ENCODE measurements around the gene PRODH.
"Not testable (repeated sequence)": the region's sequence is repeated elsewhere in the genome, so short reads cannot be mapped to it uniquely, and the experiment has no call there.

Gene PRODH

DNA sequence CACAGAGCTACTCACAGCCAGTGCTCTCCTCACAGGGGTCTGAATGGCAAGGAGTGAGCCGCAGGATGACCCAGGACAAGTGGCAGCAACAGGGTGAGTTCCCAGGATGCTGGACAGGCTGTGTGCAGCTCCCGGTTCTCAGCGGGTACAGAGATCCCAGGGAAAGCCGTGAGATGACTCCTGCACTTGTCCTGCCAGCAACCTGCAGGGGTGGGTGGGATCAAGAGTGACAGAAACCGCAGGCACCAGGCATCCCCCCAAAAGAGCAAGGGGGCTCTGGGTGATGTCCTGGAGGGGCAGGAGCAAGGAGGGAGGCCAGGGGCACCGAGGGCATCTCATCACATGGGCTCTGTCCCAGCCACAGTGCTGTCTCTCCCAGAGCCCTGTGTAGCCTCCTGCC is 15.9 kb upstream of the PRODH start:
- DNase-seq, result no peak

DNA sequence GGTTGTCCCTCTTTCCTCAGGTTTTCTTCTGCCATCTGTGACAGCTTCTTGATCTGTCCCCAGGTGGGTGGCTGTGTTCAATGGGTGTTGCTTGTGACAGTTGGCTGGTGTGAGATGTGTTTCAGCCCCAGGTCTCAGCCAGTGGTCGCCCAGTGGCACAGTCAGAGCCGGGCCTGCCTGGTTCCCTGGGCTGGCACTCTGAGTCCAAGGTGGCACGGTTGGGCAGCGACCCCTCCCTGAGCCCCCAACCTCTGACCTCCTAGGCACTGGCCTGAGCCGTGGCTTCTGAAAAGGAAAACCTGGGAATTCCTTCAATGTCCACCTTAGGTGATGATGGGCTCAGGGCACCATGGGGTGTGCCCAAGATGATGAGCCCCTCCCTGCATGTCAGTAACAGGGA is 14.0 kb upstream of the PRODH start:
- DNase-seq, result no peak

DNA sequence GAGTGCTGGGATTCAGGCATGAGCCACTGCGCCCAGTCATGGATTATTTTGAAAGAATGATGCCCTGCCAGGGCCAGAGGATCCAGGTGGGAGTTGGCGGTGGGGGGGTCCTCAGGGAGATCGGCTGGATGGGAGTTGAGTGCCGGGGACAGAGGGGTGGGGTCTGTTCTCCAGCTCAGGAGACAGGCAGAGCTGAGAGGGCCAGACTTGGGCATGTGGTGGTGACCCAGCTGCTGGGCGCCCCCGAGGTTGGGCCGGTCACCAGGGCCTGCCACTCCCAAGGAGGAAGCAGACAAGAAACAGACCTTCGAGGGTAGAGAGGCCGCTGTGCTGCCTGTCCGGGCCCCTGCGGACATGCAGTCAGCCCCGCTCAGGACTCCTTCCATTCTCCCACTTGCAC is 11.8 kb upstream of the PRODH start:
- no peak for DNase-seq

DNA sequence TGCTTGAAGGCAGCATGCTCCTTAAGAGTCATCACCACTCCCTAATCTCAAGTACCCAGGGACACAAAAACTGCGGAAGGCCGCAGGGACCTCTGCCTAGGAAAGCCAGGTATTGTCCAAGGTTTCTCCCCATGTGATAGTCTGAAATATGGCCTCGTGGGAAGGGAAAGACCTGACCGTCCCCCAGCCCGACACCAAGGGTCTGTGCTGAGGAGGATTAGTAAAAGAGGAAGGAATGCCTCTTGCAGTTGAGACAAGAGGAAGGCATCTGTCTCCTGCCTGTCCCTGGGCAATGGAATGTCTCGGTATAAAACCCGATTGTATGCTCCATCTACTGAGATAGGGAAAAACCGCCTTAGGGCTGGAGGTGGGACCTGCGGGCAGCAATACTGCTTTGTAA is 11.0 kb upstream of the PRODH start:
- DNase-seq, result not testable (repeated sequence)

DNA sequence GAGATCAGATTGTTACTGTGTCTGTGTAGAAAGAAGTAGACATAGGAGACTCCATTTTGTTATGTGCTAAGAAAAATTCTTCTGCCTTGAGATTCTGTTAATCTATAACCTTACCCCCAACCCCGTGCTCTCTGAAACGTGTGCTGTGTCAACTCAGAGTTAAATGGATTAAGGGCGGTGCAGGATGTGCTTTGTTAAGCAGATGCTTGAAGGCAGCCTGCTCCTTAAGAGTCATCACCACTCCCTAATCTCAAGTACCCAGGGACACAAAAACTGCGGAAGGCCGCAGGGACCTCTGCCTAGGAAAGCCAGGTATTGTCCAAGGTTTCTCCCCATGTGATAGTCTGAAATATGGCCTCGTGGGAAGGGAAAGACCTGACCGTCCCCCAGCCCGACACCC is 2.6 kb upstream of the PRODH start:
- not testable (repeated sequence) for DNase-seq

DNA sequence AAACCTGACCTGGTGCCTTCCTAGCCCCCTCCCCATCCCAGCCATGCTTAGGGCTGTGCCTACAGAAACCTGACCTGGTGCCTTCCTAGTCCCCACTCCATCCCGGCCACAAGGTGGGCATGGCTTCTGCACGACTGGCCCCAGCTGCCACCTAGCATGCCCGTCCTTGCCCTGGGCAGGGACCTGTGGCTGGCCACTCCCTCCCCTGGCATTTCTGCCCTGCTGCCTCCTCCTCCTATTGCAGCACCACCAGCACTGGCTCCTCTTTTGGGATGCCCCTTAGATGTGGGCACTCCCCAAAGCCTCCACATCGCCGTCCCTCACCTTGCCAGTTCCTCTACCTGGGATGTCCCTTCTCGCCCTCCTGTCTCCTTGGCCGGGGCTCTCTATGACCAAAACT is 1.4 kb downstream of the PRODH start:
- not testable (repeated sequence) for DNase-seq

DNA sequence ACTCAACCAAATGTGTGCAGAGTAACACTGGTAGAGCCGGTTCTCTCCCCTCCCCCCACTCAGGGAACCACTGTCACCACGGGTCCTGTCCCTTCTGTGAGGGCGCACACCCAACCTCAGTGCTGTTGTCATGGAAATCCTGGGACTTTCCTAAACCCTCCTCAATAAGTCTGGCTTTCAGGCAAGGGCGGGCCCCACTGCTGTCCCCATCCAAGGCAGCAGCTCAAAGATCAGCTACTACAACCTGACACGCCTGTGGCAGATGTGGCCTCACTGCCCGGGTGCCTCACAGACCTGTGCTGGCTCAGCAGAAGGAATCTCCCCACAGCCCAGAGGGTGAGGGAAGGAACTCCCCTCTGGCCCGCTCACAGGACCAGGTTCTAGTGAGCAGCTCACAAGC is 2.2 kb downstream of the PRODH start:
- no peak for DNase-seq

DNA sequence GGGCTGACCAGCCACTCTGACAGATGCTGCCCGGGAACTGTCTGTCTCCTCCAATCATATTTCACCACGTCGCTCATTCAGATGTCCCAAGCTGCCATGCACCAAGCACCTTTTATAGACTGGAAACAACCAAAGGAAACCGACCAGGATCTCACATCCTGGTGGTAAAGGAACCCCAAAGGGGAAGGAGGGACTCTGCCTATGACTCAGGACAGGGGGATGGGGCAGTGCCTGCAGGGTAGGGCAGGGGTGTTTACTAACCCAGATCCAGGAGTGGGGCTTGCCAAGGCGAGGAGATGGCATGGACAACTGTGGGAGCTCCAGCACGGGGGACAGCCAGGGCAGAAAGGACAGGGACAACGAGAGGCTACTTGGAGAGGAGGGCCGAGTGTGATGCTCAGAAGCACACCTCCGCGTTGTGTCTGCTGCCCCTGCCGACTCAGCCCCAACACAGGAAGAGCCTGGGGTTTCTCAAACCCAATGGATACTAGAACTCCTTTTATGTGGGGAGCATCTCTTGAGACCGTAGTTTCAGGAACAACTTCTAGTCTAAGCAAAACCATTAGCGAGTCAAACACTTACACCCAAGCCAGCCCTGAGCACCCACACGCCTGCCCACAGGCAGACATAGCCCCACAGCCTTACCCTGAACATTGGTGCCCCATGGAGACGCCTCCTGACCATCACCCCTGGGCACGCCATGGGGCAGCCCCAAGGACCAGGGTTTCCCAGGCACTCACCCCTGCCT is 4.0 kb downstream of the PRODH start:
- no peak for DNase-seq

DNA sequence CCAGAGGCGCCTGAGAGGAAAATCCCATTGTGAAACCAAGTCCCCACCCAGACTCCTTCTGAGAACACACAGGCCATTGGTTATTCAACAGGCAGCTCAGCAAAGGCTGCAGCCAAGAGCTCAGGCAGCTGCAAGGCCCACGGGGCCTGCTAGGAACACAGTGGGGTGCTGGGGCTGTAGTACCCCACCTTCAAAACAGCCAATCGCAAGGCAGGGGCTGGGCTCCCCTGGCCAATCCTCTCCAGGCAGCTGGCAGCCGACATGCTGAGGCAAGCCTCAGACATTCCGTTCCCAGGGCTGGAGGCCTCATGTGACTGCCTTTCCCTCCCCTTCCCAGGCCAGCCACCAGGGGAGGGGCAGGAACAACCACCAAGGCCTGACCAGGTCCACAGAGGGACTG is 6.6 kb downstream of the PRODH start:
- no peak for DNase-seq

DNA sequence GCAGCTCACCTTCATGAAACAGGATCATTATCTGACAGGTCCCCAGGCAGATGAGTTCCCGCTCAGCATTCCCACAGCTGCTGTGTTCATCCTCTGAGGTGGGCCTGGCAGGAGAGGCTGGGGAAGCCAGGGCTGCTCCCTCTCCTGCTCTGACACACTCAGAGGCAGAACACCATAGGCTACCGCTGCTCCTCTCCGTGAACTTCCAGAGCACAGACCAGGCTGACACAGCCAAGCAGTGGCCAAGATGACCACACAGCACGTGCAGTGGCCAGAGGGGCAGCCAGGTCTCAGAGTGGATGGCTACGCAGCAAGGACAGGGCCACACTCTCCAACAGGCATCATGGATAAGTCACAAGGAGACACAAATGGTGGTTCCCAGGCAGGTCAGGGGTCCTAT is 8.5 kb downstream of the PRODH start:
- no peak for DNase-seq

DNA sequence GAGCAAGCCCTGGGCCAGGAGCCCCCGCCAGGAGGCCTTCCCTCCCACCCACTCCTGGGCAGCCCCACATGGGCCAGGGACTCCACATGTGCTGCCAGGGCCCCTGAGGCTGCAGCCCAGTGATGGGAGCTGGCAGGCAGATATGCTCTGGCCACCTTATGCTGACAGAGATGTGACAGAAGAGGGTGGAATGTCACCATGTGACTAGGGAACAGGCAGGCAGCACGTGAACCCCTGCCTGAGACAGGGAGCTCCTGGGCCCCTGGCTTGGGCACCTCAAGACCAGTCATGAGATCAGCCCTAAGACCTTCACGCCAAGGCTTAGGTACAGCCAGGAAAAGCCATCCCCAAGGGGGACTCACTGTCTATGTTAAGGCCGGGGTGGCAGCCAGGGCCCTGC is 9.1 kb downstream of the PRODH start:
- no peak for DNase-seq

DNA sequence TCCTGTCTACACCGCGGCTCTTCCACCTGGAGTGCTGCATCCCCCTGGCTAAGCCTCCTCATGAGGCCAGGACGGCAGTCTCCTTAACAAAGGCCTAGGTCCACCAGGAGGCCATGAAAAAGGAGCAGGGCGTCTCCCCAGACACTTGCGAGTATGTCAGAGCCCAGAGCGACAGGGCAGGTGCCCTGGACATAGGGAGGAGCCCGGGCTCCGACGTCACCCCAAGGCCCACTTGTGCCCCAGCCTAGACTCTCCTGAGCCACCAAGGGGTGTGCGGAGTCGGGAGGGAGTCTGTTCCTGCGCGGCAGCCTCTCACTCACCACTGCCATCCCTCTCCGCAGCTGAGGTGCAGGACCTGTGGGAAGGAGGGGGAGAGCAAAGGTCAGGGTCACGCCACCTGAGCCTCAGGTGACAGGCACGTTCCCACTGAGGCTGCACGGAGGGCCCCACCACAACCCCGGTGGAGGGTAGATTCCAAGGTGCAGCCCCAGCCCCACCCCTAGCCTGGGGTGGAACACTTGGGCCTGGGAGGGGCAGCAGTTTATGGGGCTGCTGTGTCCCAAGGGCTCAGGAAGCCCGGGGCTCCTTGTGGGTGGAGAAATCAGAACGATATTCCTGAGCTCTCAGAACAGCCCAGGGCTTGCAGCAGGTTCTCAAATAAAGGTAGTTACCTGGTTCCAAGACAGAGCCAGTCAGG is 10.6 kb downstream of the PRODH start:
- no peak for DNase-seq

DNA sequence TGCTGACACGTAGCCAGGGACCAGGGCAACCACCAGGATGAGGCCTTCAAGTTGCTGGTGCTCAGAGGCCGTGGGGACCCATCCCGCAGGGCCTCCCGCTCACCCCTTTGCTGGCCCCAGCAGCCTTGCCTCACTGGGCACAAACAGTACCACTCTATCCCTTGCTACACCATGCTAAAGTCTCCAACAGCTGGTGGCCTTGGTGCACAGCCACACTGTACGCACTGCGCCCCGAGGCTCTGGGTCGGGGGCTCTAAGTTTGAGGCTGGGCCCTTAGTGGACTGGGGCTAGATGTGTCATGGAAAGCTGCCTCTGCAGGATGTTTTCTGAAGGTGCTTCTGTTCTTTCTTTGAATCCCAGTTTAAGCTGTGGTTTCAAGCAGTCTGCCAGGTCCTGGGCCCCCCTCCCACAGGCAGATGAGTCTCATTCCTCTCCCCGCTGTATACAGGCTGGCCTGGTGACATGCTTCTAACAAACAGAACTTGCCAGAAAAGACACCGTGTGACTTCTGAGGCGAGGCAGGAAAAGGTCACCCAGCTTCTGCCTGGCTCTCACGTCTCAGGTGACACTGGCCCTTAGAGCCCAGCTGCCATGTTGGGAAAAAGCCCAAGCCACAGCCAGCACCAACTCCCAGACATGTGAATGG is 15.7 kb downstream of the PRODH start:
- DNase-seq, result not testable (repeated sequence)

DNA sequence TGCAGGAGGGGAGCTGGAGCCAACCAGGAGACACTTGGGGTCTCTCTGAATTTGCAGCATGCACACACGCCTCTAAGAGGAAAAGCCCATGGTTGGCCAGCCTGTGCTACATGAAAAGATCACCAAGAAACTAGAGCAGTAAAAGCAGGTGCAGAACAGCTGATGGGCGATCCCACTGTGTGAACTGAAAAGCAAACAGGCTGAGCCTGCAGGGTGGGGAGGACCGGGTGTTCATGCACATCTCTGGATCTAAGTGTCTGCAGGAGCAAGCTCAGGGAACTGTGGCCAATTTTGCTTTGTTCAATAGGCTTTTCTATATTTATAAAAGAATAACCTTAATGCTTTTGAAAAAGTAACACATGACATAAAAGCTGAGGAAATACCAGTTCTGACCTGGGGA is 18.3 kb downstream of the PRODH start:
- not testable (repeated sequence) for DNase-seq

DNA sequence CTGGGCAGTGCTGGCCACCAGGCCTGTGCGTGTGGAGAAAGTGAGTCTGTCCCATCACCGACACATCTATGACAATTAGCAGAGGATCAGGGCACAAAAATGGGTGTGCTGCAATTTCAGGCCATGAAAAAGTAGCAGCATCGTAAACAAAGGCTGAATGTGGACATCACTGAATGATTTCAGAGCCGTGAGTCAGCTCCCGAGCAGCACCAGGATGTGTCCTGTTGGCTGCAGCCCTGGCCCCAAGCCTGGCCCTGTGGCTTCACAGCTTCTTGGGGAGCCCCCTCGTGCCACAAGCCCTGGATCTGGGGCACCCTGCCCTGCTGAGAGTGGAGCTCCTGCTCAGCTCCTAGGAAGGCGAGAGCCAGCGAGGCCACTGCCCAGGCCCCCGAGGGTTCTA is 20.5 kb downstream of the PRODH start:
- not testable (repeated sequence) for DNase-seq

DNA sequence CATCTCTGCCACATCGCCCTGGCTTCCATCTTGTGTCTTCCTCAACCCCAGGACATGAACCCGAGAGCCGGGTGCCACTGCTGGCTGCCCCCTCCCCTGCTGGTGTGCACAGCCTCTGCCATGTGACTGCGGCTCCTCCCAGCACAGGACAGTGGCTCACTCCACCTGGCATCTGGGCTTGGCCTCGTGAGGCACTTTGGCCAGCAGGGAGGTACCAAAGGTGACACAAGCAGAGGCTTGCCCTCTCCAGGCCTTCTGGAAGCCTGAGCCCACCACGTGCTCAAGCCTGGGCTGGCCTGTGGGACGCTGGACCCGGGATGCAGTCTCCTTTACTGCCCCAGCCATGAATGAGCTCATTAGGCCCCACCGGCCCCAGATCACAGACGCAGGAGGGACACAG is 21.5 kb downstream of the PRODH start:
- DNase-seq, result not testable (repeated sequence)

DNA sequence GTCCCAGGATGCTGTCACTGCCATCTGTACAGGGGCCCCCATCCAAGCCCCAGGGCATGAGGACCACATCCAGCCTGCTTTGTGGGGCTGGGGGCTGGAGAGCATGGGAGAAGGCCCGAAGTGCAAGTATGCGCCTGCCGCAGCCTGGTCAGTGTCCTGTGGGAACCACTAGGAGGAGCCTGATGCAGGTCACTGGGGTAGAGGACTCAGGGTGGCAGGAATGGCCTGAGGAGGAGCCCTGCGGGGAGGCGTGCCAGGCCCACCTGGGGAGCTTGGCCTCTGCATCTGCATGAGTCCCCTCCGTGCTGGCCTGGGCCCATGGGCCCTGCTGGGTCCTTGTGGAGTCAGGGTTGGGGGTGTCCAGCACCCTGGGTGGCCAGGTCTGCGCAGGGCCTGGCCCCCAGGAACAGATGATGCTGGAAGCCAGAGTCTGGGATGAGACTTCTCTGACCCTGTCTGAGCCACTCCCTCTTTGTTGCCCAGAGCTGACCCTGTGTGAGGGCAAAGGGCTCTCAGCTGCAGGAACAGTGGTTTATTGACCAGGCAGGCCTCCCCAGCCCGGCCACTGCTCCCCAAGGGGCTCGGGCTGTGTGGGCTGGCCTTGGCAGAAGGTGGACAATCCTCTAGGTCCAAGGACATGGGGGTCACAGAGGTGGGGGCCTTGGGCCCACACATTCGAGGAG is 23.7 kb downstream of the PRODH start:
- DNase-seq, result not testable (repeated sequence)

DNA sequence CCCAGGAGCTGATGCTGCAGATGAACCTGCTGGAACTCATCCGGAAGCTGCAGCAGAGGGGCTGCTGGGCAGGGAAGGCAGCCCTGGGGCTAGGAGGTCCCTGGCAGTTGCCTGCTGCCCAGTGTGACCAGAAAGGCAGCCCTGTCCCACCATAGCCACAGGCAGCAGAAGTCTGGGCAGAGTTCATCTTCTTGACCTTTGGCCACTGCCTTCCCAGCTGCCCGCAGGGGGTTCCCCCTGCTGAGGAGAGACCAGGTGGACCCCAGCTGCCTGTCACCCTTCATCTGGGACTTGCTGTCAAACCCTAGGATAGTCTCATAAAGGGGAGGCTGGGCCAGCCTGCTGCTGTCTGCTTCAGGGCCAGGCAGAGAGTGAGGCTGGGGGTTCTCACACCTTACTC is 24.6 kb downstream of the PRODH start:
- DNase-seq, result not testable (repeated sequence)

DNA sequence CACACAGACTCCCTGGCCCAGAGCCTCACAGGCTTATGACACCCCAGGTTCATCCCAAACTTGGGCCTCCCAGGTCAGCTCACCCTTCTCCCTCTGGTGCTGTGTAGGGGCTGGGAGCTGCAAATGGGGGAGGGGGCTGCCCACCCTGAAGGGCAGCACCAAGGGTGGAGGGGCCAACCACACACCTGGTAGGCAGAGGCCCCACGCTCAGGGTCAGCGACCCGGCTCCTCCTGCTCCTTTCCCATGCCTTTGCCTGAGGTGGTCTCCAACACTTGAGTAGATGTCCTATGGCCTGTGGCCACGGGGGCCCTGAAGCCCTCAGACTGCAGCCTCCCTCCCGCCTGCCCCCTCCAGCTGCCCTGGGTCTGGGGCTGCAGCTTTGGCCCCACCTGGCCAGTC is 26.5 kb downstream of the PRODH start:
- DNase-seq, result no peak

DNA sequence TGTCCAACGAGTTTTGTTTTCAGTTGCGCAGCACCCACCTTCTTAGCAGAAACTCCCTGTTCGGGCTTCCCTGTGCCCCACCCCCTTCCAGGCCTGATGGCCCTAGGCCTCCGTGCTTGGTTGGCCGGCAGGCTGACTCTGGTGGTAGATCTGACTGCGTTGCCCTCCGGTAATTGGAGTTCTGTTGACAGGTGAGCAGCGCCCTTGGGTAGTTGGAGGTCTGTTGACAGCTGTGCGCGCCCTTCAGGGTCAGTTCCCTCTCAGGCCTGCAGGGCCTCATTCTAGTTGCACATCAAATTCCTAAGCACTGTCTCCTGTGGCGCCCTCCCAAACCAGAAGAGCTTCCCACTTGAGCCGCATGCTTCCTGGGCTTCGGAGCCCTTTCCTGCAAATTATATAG is 29.2 kb downstream of the PRODH start:
- DNase-seq, result no peak

DNA sequence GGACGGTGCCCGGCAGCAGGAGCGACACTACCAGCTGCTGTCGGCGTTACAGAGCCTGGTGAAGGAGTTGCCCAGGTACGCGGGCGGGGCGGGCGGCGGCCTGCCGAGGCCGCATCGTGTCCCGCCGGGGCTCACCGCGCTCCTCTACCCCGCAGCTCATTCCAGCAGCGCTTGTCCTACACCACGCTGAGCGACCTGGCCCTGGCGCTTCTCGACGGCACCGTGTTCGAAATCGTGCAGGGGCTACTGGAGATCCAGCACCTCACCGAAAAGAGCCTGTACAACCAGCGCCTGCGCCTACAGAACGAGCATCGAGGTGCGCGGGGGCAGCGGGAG is 29.7 kb downstream of the PRODH start:
- not testable (repeated sequence) for DNase-seq

DNA sequence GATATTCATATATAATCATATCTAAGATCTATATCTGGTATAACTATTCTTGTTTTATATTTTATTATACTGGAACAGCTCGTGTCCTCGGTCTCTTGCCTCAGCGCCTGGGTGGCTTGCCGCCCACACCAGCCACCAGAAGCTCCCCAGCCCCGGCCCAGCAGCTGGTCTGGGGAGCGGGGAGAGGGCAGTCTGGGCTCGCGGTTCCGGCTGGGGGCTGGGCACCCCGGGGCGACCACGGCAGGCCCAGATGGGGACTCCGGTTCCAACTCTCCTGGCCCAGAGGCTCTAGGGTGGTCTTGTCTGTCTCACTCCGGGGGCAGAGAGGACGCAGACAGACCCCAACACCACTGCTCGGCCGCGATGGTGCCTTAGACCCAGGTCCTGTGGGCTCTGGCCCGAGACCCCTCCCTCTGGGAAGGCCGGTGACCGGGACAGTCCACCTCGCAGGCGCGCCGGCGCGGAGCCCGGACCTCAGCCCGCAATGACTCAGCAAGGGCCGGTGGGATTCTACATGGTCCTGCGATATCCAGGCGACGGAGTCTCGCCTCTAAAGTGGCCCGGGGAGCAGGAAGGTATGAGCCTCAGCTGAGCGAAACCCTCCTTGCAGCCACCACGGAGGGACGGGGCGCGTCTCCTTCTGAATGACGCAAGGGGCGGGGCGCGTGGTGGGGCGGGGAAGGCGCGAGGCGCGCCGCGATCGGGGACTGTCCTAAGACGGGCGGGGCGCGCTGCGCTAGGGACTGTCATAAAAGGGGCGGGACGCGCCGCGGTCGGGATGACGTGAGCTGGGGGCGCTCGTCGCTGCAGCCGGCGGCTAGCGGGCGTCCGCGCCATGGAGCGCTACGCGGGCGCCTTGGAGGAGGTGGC is 30.3 kb downstream of the PRODH start, which contains the start of gene DGCR6:
TSS of gene DGCR6 (plus strand) at position 781 of the 870 bp plus-strand sequence. CDS start at position 836, 55 bp downstream.
- DNase-seq, result no peak

Data from NCI-H1105 (cell line).